HG03064 (cell line): ENCODE results near the gene PHC2.

Experiments
- ATAC-seq: cut with Tn5 transposase; IDR thresholded peaks from one replicate; pipeline ENCODE4 v1.9.1; 2021; ENCODE audit warnings: low read depth; ENCODE audit not compliant: unreplicated experiment

PHC2 gene

GRCh38 chr1:33372162-33372561, 58.7 kb downstream of the PHC2 start:
- ATAC-seq = no peak

- ATAC-seq = no peak
These were observed 59.6 kb downstream of the PHC2 start for GRCh38 chr1:33371334-33371733.

- no peak for ATAC-seq
These were observed 60.1 kb downstream of the PHC2 start for GRCh38 chr1:33370827-33371226.

GRCh38 chr1:33370301-33370700, 60.6 kb downstream of the PHC2 start:
- no peak for ATAC-seq

GRCh38 chr1:33369764-33370163, 61.1 kb downstream of the PHC2 start:
- ATAC-seq = no peak

- ATAC-seq = no peak
These were observed 61.8 kb downstream of the PHC2 start for GRCh38 chr1:33369081-33369480.

GRCh38 chr1:33368431-33368830, 62.5 kb downstream of the PHC2 start:
- ATAC-seq = no peak

GRCh38 chr1:33367485-33368405, 63.1 kb downstream of the PHC2 start:
- no peak for ATAC-seq

- no peak for ATAC-seq
These were observed 64.0 kb downstream of the PHC2 start for GRCh38 chr1:33366762-33367484.

GRCh38 chr1:33365560-33365997, 65.3 kb downstream of the PHC2 start:
- ATAC-seq = no peak

- ATAC-seq = no peak
These were observed 66.4 kb downstream of the PHC2 start for GRCh38 chr1:33364565-33364918.

- ATAC-seq = no peak
These were observed 67.4 kb downstream of the PHC2 start for GRCh38 chr1:33363470-33363861.

- no peak for ATAC-seq
These were observed 67.9 kb downstream of the PHC2 start for GRCh38 chr1:33363021-33363420.

- ATAC-seq = no peak
These were observed 69.2 kb downstream of the PHC2 start for GRCh38 chr1:33361532-33362235.

- ATAC-seq = no peak
These were observed 70.5 kb downstream of the PHC2 start for GRCh38 chr1:33360367-33360766.

GRCh38 chr1:33359931-33360330, 71.0 kb downstream of the PHC2 start:
- ATAC-seq = no peak

- no peak for ATAC-seq
These were observed 71.9 kb downstream of the PHC2 start for GRCh38 chr1:33358795-33359503.

- ATAC-seq = no peak
These were observed 72.6 kb downstream of the PHC2 start for GRCh38 chr1:33358114-33358794.

- ATAC-seq = no peak
These were observed 73.8 kb downstream of the PHC2 start for GRCh38 chr1:33357099-33357498.

GRCh38 chr1:33354707-33355316, 76.1 kb downstream of the PHC2 start:
- no peak for ATAC-seq
